Measurements from ENCODE around the gene ABTB2.
"Not testable (repeated sequence)": the region's sequence is repeated elsewhere in the genome, so short reads cannot be mapped to it uniquely, and the experiment has no call there.

Gene ABTB2

GRCh38 chr11:34233215-34233614 lies 124.6 kb downstream of the ABTB2 start:
- DNase-seq: no peak

GRCh38 chr11:34232807-34233206 lies 125.0 kb downstream of the ABTB2 start:
- no peak for DNase-seq

GRCh38 chr11:34226210-34226609 lies 131.6 kb downstream of the ABTB2 start:
- DNase-seq: no peak

GRCh38 chr11:34225091-34225490 lies 132.7 kb downstream of the ABTB2 start:
- DNase-seq: no peak

GRCh38 chr11:34224434-34224966 lies 133.3 kb downstream of the ABTB2 start:
- DNase-seq: no peak

- DNase-seq: no peak
Measured at GRCh38 chr11:34223907-34224306, 133.9 kb downstream of the ABTB2 start.

- DNase-seq: no peak
Measured at GRCh38 chr11:34223021-34223813, 134.6 kb downstream of the ABTB2 start.

GRCh38 chr11:34222030-34222429 lies 135.8 kb downstream of the ABTB2 start:
- no peak for DNase-seq

- DNase-seq: no peak
Measured at GRCh38 chr11:34219941-34220370, 137.9 kb downstream of the ABTB2 start.

GRCh38 chr11:34219279-34219678 lies 138.5 kb downstream of the ABTB2 start:
- DNase-seq: no peak

- DNase-seq: not testable (repeated sequence)
Measured at GRCh38 chr11:34218756-34219155, 139.1 kb downstream of the ABTB2 start.

- DNase-seq: no peak
Measured at GRCh38 chr11:34218067-34218466, 139.7 kb downstream of the ABTB2 start.

- no peak for DNase-seq
Measured at GRCh38 chr11:34216706-34217105, 141.1 kb downstream of the ABTB2 start.

GRCh38 chr11:34215806-34216453 lies 141.9 kb downstream of the ABTB2 start:
- DNase-seq: no peak

GRCh38 chr11:34214961-34215805 lies 142.6 kb downstream of the ABTB2 start:
- peak; percentile 31 for DNase-seq

GRCh38 chr11:34213366-34213765 lies 144.4 kb downstream of the ABTB2 start:
- DNase-seq: no peak

GRCh38 chr11:34212566-34212965 lies 145.2 kb downstream of the ABTB2 start:
- no peak for DNase-seq

- DNase-seq: no peak
Measured at GRCh38 chr11:34209809-34210208, 148.0 kb downstream of the ABTB2 start.

GRCh38 chr11:34208266-34209135 lies 149.3 kb downstream of the ABTB2 start:
- no peak for DNase-seq

GRCh38 chr11:34207487-34208180 lies 150.2 kb downstream of the ABTB2 start:
- DNase-seq: no peak
